ENCODE results near the gene BIRC2.

Gene BIRC2

DNA sequence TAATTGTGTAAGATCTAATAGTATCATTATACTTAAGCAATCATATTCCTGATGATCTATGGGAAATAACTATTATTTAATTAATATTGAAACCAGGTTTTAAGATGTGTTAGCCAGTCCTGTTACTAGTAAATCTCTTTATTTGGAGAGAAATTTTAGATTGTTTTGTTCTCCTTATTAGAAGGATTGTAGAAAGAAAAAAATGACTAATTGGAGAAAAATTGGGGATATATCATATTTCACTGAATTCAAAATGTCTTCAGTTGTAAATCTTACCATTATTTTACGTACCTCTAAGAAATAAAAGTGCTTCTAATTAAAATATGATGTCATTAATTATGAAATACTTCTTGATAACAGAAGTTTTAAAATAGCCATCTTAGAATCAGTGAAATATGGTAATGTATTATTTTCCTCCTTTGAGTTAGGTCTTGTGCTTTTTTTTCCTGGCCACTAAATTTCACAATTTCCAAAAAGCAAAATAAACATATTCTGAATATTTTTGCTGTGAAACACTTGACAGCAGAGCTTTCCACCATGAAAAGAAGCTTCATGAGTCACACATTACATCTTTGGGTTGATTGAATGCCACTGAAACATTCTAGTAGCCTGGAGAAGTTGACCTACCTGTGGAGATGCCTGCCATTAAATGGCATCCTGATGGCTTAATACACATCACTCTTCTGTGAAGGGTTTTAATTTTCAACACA is 23.3 kb upstream of the BIRC2 start:
- TF ChIP-seq POLR2AphosphoS5 (IDR thresholded peaks at IDR 0.05; ENCODE audit: low read depth, low read length) = no peak
- TF ChIP-seq, protein P1, sequence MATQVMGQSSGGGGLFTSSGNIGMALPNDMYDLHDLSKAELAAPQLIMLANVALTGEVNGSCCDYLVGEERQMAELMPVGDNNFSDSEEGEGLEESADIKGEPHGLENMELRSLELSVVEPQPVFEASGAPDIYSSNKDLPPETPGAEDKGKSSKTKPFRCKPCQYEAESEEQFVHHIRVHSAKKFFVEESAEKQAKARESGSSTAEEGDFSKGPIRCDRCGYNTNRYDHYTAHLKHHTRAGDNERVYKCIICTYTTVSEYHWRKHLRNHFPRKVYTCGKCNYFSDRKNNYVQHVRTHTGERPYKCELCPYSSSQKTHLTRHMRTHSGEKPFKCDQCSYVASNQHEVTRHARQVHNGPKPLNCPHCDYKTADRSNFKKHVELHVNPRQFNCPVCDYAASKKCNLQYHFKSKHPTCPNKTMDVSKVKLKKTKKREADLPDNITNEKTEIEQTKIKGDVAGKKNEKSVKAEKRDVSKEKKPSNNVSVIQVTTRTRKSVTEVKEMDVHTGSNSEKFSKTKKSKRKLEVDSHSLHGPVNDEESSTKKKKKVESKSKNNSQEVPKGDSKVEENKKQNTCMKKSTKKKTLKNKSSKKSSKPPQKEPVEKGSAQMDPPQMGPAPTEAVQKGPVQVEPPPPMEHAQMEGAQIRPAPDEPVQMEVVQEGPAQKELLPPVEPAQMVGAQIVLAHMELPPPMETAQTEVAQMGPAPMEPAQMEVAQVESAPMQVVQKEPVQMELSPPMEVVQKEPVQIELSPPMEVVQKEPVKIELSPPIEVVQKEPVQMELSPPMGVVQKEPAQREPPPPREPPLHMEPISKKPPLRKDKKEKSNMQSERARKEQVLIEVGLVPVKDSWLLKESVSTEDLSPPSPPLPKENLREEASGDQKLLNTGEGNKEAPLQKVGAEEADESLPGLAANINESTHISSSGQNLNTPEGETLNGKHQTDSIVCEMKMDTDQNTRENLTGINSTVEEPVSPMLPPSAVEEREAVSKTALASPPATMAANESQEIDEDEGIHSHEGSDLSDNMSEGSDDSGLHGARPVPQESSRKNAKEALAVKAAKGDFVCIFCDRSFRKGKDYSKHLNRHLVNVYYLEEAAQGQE (IDR thresholded peaks at IDR 0.05; ENCODE audit: insufficient read depth in 1 of 2, low read depth in 2 of 2, low read length in 2 of 2) = no peak
- no peak for TF ChIP-seq FOXP2 (optimal IDR thresholded peaks at IDR 0.05; ENCODE audit: borderline replicate concordance, extremely low read depth, extremely low read length, insufficient read depth)
- TF ChIP-seq SIN3A (IDR thresholded peaks at IDR 0.05; ENCODE audit: borderline replicate concordance, insufficient read depth, low read length) = no peak

DNA sequence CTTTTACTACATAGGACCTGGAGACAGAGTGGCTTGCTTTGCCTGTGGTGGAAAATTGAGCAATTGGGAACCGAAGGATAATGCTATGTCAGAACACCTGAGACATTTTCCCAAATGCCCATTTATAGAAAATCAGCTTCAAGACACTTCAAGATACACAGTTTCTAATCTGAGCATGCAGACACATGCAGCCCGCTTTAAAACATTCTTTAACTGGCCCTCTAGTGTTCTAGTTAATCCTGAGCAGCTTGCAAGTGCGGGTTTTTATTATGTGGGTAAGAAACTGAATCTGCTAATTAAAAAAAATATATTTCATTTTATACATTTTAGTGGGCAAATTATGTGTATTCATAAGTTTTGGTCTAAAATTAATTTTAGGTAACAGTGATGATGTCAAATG is 21.9 kb upstream of the BIRC2 start:
- TF ChIP-seq FOXP2 (optimal IDR thresholded peaks at IDR 0.05; ENCODE audit: borderline replicate concordance, extremely low read depth, extremely low read length, insufficient read depth) (no peak), TAF1 (IDR thresholded peaks at IDR 0.05; ENCODE audit: borderline replicate concordance, insufficient read depth, low read length) (no peak), POLR2AphosphoS5 (IDR thresholded peaks at IDR 0.05; ENCODE audit: low read depth, low read length) (no peak), SIN3A (IDR thresholded peaks at IDR 0.05; ENCODE audit: borderline replicate concordance, insufficient read depth, low read length) (no peak)
- TF ChIP-seq, protein P1 (IDR thresholded peaks at IDR 0.05; ENCODE audit: insufficient read depth in 1 of 2, low read depth in 2 of 2, low read length in 2 of 2) = no peak

DNA sequence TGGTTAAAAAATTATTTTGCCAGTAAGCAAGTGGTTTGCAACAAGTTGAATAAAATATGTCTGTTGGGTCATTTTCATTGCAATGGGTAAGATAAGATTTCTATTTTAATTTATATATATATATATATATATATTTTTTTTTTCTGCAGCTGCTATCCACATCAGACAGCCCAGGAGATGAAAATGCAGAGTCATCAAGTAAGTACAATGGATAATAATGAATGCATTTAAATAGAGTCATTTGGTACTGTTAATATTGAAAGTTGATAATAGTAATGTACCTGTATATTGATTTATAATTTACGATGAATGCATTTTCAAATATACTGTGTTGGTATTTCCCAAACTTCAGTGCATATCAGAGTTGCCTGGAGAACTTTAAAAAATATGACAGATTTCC is 18.3 kb upstream of the BIRC2 start:
- TF ChIP-seq FOXP2 (optimal IDR thresholded peaks at IDR 0.05; ENCODE audit: borderline replicate concordance, extremely low read depth, extremely low read length, insufficient read depth) (no peak), POLR2AphosphoS5 (IDR thresholded peaks at IDR 0.05; ENCODE audit: low read depth, low read length) (no peak), TAF1 (IDR thresholded peaks at IDR 0.05; ENCODE audit: borderline replicate concordance, insufficient read depth, low read length) (no peak), SIN3A (IDR thresholded peaks at IDR 0.05; ENCODE audit: borderline replicate concordance, insufficient read depth, low read length) (no peak)
- TF ChIP-seq, protein P1 (IDR thresholded peaks at IDR 0.05; ENCODE audit: insufficient read depth in 1 of 2, low read depth in 2 of 2, low read length in 2 of 2) = no peak

GRCh38 chr11:102330231-102330630 is 16.8 kb upstream of the BIRC2 start:
- no peak for TF ChIP-seq SIN3A (IDR thresholded peaks at IDR 0.05; ENCODE audit: borderline replicate concordance, insufficient read depth, low read length)
- no peak for TF ChIP-seq POLR2AphosphoS5 (IDR thresholded peaks at IDR 0.05; ENCODE audit: low read depth, low read length)
- TF ChIP-seq TAF1 (IDR thresholded peaks at IDR 0.05; ENCODE audit: borderline replicate concordance, insufficient read depth, low read length) = no peak
- TF ChIP-seq, protein P1 (IDR thresholded peaks at IDR 0.05; ENCODE audit: insufficient read depth in 1 of 2, low read depth in 2 of 2, low read length in 2 of 2) = no peak
- TF ChIP-seq FOXP2 (optimal IDR thresholded peaks at IDR 0.05; ENCODE audit: borderline replicate concordance, extremely low read depth, extremely low read length, insufficient read depth) = no peak
